Measurements from ENCODE around the gene FAS. TPM values are rescaled to one million over a fixed set of nuclear protein-coding genes. Genes with fewer than 3 reads are reported as not detected.

FAS gene
- polyA plus RNA-seq (2011; rRNA removed) (52.3 and 83.2 TPM in 2 replicates), polyA minus RNA-seq (2011; rRNA and poly(A)+ RNA removed) (20.6 and 25.7 TPM in 2 replicates)

GRCh38 chr10:88990384-88991160 is at the start of gene FAS:
Gene FAS, plus strand, starts transcription at chr10:88990798. Its CDS starts 79 bp downstream, at chr10:88990877.
- H3K27me3 ChIP-seq (ENCODE audit: control insufficient read depth, insufficient read depth, low read length): no peaks in the 10 kb centered on the region
- no peak for TF ChIP-seq CTCF (IDR thresholded peaks at IDR 0.05; ENCODE audit: insufficient read depth, low read depth, low read length)
- ChIA-PET CTCF (interaction anchor here (0.6 to 8.4 kb wide), 15 partner anchors 16 to 311 kb away, joined by 3 to 136 read pairs (median 3); partner anchors contain the start of gene IFIT2), POLR2A (interaction anchor here (0.6 to 1.2 kb wide), 2 partner anchors 45 to 56 kb away, joined by 4 read pairs; no protein-coding TSS in a partner anchor)
- no peaks in the 10 kb centered on the region for H3K36me3 ChIP-seq (ENCODE audit: control insufficient read depth, insufficient read depth, low read length)
- peak within 1 kb of the TSS; percentile 75 for H3K4me3 ChIP-seq (ENCODE audit: low read depth, low read length)
- no peak for DNase-seq (ENCODE audit: low read depth)

GRCh38 chr10:88941026-88941425 is 49.6 kb upstream of the FAS start:
- DNase-seq (ENCODE audit: low read depth): no peak
- Histone ChIP-seq H3K27me3 (ENCODE audit: control insufficient read depth, insufficient read depth, low read length) (no peaks in the 10 kb centered on the region), H3K4me3 (ENCODE audit: low read depth, low read length) (no peak overlapping the region), H3K36me3 (ENCODE audit: control insufficient read depth, insufficient read depth, low read length) (peaks cover 21% of the 10 kb centered on the region)
- no peak for TF ChIP-seq CTCF (IDR thresholded peaks at IDR 0.05; ENCODE audit: insufficient read depth, low read depth, low read length)
- CTCF ChIA-PET: interaction anchor here (1.5 to 1.6 kb wide), 2 partner anchors 46 to 277 kb away, joined by 5 to 7 read pairs; no protein-coding TSS in a partner anchor
- POLR2A ChIA-PET: no interaction called here

GRCh38 chr10:88943778-88944177 is 46.8 kb upstream of the FAS start:
- POLR2A ChIA-PET: no interaction called here
- CTCF ChIA-PET: interaction anchor here (1.1 to 3.6 kb wide), 5 partner anchors 9 to 274 kb away, joined by 3 to 27 read pairs (median 13); no protein-coding TSS in a partner anchor
- no peak for TF ChIP-seq CTCF (IDR thresholded peaks at IDR 0.05; ENCODE audit: insufficient read depth, low read depth, low read length)
- DNase-seq (ENCODE audit: low read depth): no peak
- H3K36me3 ChIP-seq (ENCODE audit: control insufficient read depth, insufficient read depth, low read length): peaks cover 14% of the 10 kb centered on the region
- H3K27me3 ChIP-seq (ENCODE audit: control insufficient read depth, insufficient read depth, low read length): no peaks in the 10 kb centered on the region
- H3K4me3 ChIP-seq (ENCODE audit: low read depth, low read length): no peak overlapping the region

GRCh38 chr10:88944813-88945212 is 45.8 kb upstream of the FAS start:
- CTCF ChIA-PET: interaction anchor here (0.9 to 3.6 kb wide), 4 partner anchors 10 to 269 kb away, joined by 5 to 27 read pairs (median 10); no protein-coding TSS in a partner anchor
- TF ChIP-seq CTCF (IDR thresholded peaks at IDR 0.05; ENCODE audit: insufficient read depth, low read depth, low read length): no peak
- Histone ChIP-seq H3K4me3 (ENCODE audit: low read depth, low read length) (no peak overlapping the region), H3K36me3 (ENCODE audit: control insufficient read depth, insufficient read depth, low read length) (peaks cover 10% of the 10 kb centered on the region), H3K27me3 (ENCODE audit: control insufficient read depth, insufficient read depth, low read length) (no peaks in the 10 kb centered on the region)
- POLR2A ChIA-PET: no interaction called here
- DNase-seq (ENCODE audit: low read depth): no peak

- CTCF ChIA-PET: interaction anchor here (0.6 to 3.6 kb wide), 3 partner anchors 12 to 1016 kb away, joined by 4 to 27 read pairs (median 6); no protein-coding TSS in a partner anchor
- Histone ChIP-seq H3K4me3 (ENCODE audit: low read depth, low read length) (no peak overlapping the region), H3K36me3 (ENCODE audit: control insufficient read depth, insufficient read depth, low read length) (peaks cover 8% of the 10 kb centered on the region), H3K27me3 (ENCODE audit: control insufficient read depth, insufficient read depth, low read length) (no peaks in the 10 kb centered on the region)
- POLR2A ChIA-PET: no interaction called here
- no peak for DNase-seq (ENCODE audit: low read depth)
- TF ChIP-seq CTCF (IDR thresholded peaks at IDR 0.05; ENCODE audit: insufficient read depth, low read depth, low read length): no peak
Measured at GRCh38 chr10:88946200-88946599, 44.4 kb upstream of the FAS start.
